Measurements from ENCODE around the gene NTN1.

The NTN1 gene

DNA sequence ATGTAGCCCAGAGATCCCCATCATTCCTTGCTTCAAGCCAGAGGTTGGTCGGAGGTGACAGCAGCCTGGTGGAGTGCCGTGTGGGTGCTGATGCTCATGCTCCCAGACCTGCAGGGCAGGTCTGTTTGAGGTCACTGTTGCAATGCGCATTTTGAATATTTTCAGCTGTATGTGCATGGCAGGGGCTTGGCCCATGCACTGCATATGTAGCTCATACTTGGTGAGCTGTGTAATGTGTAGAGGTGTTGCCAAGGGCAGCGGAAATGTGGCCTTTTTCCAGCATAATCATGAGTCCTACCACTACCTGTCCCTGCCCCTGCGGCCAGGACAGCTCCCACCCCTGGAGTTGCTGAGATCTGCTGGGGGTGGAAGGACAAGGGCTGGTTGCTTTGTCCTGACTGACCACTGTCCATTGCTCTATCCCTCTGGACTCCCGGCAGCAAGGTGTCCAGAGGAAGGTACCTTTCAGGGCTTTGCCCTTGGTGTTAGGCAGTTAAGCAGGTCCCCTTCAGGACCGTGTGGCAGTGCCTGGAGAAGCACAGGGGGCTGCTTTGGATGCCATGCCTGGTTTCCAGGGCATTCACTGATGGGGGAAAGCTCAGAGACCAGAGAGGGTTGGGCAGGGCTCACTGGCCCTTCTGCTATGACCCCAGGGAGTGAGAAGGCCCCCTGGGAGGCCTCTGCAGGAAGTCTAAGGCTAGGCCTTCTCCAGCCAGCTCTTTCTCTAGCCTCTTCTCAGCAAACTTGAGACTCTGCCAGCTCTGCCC, 215.2 kb downstream of the NTN1 start:
- Histone ChIP-seq H3K36me3 (no peaks in the 10 kb centered on the region), H3K9ac (no peak overlapping the region), H3K4me2 (peak overlapping the region in 5 of 11 experiments; percentile 81 to 93 (median 83); a peak in 6 of 22 replicates), H4K20me1 (peaks cover 0 to 94% (median 76%) of the 10 kb centered on the region in 11 experiments; a peak in 19 of 22 replicates), H3K4me1 (peaks cover 19 to 47% (median 43%) of the 10 kb centered on the region in 10 experiments), H3K9me3 (replicated peaks in 1 of 11) (no peaks in the 10 kb centered on the region), H3K27me3 (peaks cover 77 to 98% (median 94%) of the 10 kb centered on the region in 11 experiments), H3K27ac (no peak overlapping the region), H3K4me3 (no peak overlapping the region)
- no peak for TF ChIP-seq Cebpa-rat (IDR thresholded peaks at IDR 0.05)

DNA sequence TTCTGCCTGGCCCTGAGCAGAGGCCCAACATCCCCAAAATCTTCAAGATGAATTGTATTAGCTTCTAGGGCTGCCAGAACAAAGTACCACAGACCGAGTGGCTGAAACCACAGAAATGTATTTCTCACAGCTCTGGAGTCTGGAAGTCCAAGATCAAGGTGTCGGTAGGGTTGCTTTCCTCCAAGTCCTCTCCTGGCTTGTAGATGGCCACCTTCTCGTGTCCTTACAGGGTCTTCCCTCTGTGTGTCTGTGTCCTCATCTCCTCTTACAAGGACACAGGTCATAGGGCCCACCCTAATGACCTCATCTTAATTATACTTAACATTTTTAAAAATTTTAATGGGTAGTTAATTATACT, 215.7 kb downstream of the NTN1 start:
- no peak for TF ChIP-seq Cebpa-rat (IDR thresholded peaks at IDR 0.05)
- peak overlapping the region in 7 of 11 experiments; percentile 81 to 93 (median 88); a peak in 6 of 22 replicates for H3K4me2 ChIP-seq
- no peak overlapping the region for H3K4me3 ChIP-seq
- no peak overlapping the region for H3K9ac ChIP-seq
- peaks cover 72 to 93% (median 89%) of the 10 kb centered on the region in 11 experiments for H3K27me3 ChIP-seq
- peaks cover 19 to 52% (median 43%) of the 10 kb centered on the region in 10 experiments for H3K4me1 ChIP-seq
- no peaks in the 10 kb centered on the region for H3K9me3 ChIP-seq (replicated peaks in 1 of 11)
- no peak overlapping the region for H3K27ac ChIP-seq
- no peaks in the 10 kb centered on the region for H3K36me3 ChIP-seq
- H4K20me1 ChIP-seq = peaks cover 0 to 96% (median 76%) of the 10 kb centered on the region in 11 experiments; a peak in 19 of 22 replicates

DNA sequence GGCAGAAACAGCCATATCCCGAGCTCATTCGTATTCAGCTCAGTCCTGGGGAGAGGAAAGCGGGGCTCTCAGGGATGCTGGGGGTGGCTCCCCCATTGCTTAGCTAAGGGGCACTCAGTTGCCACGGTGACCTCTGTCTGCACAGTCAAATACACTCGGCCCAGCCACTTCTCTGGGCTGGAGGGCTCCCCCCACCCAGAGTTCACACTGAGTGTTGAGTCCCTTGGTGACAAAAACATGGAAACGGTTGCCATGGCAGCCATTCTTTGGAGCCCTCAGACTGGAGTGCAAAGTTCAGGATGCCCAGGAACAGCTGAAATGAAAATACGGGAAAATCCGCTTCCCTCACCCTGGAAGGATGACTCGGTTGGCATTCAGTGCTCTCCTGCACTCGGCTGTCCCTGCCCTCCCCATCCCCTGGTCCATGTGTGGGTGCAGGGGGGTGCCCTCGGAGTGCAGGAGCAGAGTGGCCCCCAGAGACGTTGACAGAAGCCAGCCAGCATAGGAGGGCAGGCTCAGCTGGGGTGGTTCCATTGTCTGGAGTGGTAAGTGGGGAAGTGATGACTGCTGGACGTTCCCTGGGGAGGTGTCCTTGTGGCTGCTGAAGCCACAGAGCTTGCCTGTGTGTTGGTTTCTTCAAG, 216.5 kb downstream of the NTN1 start:
- Histone ChIP-seq H3K4me1 (peaks cover 19 to 57% (median 42%) of the 10 kb centered on the region in 10 experiments), H3K9ac (no peak overlapping the region), H3K36me3 (no peaks in the 10 kb centered on the region), H4K20me1 (peaks cover 0 to 96% (median 75%) of the 10 kb centered on the region in 11 experiments; a peak in 19 of 22 replicates), H3K4me2 (peak overlapping the region; percentile 17 to 96 (median 88); a peak in 20 of 22 replicates), H3K9me3 (replicated peaks in 1 of 11) (no peaks in the 10 kb centered on the region), H3K4me3 (no peak overlapping the region), H3K27me3 (peaks cover 64 to 85% (median 81%) of the 10 kb centered on the region in 11 experiments), H3K27ac (no peak overlapping the region)
- no peak for TF ChIP-seq Cebpa-rat (IDR thresholded peaks at IDR 0.05)

DNA sequence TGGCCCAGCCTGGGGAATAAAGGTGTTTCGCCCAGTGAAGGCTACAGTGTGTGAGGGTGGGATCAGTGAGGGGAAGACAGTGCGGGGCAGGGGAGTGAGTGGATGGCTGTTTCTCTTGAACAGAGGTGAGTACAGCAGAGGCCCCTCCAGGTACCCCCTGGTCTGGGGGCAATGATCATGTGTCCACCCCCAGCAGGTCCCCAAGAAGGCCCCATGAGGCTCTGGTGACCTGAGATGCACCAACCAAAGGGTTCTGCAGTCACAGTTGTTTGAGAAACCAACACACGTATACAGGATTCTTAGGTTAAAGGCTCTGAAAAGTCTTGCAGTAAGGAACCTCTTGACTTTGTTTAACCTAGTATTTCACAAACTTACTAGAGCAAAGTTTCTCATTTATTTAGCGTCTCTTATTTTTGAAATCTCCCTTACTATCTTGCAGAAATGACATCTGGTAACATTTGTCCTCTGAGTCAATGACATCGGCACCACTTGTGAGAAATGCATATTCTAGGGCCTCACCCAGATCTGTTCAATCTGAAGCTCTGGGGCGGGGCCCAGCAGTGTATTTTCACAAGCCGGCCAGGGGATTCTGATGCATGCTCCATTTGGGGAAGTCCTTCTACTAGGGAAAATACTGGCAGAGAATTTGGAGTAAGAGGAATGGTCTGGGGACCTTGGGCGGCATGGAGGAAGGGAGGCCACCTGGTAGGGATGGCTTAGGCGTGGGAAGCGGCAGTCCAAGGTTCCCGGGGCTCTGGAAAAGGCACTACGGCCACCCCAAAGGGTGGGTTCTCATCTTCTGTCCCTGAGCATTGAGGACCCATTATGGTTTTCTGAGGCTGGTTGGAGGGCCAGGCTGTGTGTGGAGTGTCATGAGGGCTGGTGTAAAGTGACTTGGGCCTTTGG, 217.3 kb downstream of the NTN1 start:
- Histone ChIP-seq H3K9me3 (replicated peaks in 1 of 11) (no peaks in the 10 kb centered on the region), H3K9ac (peak overlapping the region in 1 of 11 experiments; percentile 5; a peak in 1 of 22 replicates), H3K4me1 (peaks cover 19 to 57% (median 41%) of the 10 kb centered on the region in 10 experiments), H4K20me1 (peaks cover 0 to 95% (median 67%) of the 10 kb centered on the region in 11 experiments; a peak in 19 of 22 replicates), H3K4me2 (peak overlapping the region; percentile 81 to 99 (median 91)), H3K36me3 (no peaks in the 10 kb centered on the region), H3K4me3 (peak overlapping the region in 2 of 10 experiments; percentile 56 to 65; a peak in 2 of 20 replicates), H3K27me3 (peaks cover 56 to 77% (median 73%) of the 10 kb centered on the region in 11 experiments), H3K27ac (no peak overlapping the region)
- TF ChIP-seq Cebpa-rat (IDR thresholded peaks at IDR 0.05) = no peak

DNA sequence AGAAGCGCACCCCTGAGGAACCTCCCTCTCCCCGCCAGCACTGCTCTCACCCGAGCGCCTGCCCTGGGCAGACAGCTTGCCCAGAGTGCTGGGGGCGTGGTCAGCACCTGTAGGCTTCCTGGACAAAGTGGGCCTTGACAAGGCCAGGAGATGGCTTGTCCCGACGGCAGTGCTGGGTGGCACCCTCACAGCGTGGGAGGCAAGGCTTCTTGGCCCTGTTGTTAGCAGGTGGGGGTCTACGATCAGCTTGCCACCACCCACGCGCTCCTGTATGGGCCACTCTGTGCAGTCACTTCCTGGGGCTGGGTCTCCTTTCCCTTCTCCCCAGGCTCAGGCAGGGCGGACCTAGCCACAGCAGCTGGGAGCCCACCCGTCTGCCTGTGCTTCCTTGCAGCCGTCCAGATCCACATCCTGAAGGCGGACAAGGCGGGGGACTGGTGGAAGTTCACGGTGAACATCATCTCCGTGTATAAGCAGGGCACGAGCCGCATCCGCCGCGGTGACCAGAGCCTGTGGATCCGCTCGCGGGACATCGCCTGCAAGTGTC, 218.0 kb downstream of the NTN1 start:
- Histone ChIP-seq H3K9me3 (replicated peaks in 1 of 11) (no peaks in the 10 kb centered on the region), H4K20me1 (peaks cover 0 to 92% (median 60%) of the 10 kb centered on the region in 11 experiments; a peak in 19 of 22 replicates), H3K9ac (peak overlapping the region in 8 of 11 experiments; percentile 5 to 54 (median 41); a peak in 8 of 22 replicates), H3K4me2 (peak overlapping the region; percentile 81 to 99 (median 91)), H3K36me3 (no peaks in the 10 kb centered on the region), H3K27ac (no peak overlapping the region; a peak in 1 of 22 replicates), H3K4me3 (peak overlapping the region; percentile 27 to 65 (median 47); a peak in 14 of 20 replicates), H3K27me3 (peaks cover 49 to 70% (median 66%) of the 10 kb centered on the region in 11 experiments), H3K4me1 (peaks cover 19 to 57% (median 41%) of the 10 kb centered on the region in 10 experiments)
- no peak for TF ChIP-seq Cebpa-rat (IDR thresholded peaks at IDR 0.05)

DNA sequence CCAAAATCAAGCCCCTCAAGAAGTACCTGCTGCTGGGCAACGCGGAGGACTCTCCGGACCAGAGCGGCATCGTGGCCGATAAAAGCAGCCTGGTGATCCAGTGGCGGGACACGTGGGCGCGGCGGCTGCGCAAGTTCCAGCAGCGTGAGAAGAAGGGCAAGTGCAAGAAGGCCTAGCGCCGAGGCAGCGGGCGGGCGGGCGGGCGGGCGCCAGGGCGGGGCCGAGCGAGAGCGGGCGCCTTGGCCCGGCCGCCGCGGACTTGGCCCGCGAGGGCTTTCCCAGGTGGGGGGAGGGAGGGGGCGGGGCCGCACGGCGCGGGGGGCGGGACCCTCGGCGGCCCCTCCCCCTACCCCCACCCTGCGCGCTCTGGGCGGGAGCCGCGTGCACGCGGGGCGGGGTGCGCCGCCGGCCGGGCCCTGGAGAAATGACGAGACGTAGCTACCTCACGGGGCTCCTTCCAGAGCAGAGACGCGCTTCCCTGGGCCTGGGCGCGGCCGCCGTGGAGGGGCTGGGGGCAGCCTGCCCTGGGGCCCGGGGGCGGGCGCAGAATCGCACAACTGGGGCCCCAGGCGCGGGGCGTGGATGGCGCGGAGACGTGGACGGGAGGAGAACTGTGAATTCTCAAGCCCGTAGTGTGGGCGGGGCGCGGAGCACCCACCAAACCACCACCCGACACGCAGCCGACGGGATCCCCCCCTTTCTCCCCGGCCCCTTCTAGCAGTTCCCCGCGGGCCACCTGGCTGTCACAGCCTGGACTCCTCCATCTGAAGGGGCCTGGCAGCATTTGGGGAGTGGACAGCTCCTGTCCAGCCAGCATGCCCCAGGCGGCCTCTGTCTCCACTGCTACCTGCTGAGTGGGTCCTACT, 218.7 kb downstream of the NTN1 start:
- H3K36me3 ChIP-seq = no peaks in the 10 kb centered on the region
- peak overlapping the region in 1 of 11 experiments; percentile 34; a peak in 2 of 22 replicates for H3K27ac ChIP-seq
- H3K4me3 ChIP-seq = peak overlapping the region; percentile 43 to 67 (median 55)

DNA sequence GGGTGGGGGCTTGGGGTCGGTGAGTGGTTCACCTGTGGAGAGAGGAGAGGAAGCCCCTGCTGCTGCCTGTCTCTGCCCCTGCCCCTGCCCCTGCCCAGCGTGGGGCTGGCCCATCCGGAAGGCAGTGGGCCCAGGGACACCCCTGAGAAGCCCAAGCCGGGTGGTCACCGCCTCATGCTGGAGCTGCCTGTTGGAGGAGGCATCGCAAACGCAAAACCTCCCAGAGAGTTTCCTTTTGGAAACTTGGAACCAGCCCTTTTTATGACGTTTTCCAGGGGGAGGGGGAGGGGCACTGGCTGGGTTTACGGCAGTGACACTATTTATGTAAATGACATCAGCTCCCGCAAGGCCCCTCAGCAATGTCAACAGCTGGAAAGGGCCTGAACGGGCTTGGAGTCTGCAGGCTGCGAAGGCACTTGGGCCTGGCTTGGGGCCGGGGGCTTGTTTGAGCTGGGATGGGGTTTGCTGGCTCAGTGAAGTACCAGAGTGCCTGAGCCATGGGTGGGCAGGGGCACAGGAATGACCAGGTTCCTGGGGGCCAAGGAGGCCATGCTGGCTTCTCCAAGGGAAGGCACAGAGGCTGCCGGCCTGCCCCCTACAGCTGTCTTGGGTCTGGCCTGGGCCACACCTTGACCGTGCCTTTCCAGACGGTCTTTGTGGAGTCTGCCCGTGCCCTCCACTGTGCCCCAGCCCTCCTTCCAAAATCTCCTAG, 219.5 kb downstream of the NTN1 start:
- H3K4me1 ChIP-seq = peaks cover 19 to 57% (median 41%) of the 10 kb centered on the region in 10 experiments
- peak overlapping the region; percentile 37 to 67 (median 55); a peak in 17 of 20 replicates for H3K4me3 ChIP-seq

More for the DNA sequence above, 218.7 kb downstream of the NTN1 start:
- H3K4me1 ChIP-seq = peaks cover 19 to 57% (median 41%) of the 10 kb centered on the region in 10 experiments
- H3K9ac ChIP-seq = peak overlapping the region; percentile 40 to 73 (median 53); a peak in 18 of 22 replicates
- no peaks in the 10 kb centered on the region for H3K9me3 ChIP-seq (replicated peaks in 1 of 11)
- H3K27me3 ChIP-seq = peaks cover 46 to 63% (median 59%) of the 10 kb centered on the region in 11 experiments
- H3K4me2 ChIP-seq = peak overlapping the region; percentile 83 to 99 (median 93)
- no peak for TF ChIP-seq Cebpa-rat (IDR thresholded peaks at IDR 0.05)
- peaks cover 0 to 92% (median 58%) of the 10 kb centered on the region in 11 experiments; a peak in 19 of 22 replicates for H4K20me1 ChIP-seq

More for the DNA sequence above, 219.5 kb downstream of the NTN1 start:
- 0 out of 22 replicates have a peak overlapping the region, but pooled peaks of 1 of the 11 experiments have one; percentile 34 for H3K27ac ChIP-seq
- H3K9ac ChIP-seq = peak overlapping the region in 6 of 11 experiments; percentile 45 to 73 (median 60); a peak in 10 of 22 replicates
- peak overlapping the region; percentile 73 to 95 (median 88) for H3K4me2 ChIP-seq
- H3K9me3 ChIP-seq (replicated peaks in 1 of 11) = no peaks in the 10 kb centered on the region
- H4K20me1 ChIP-seq = peaks cover 0 to 92% (median 53%) of the 10 kb centered on the region in 11 experiments; a peak in 19 of 22 replicates
- peaks cover 46 to 55% (median 52%) of the 10 kb centered on the region in 11 experiments for H3K27me3 ChIP-seq
- no peaks in the 10 kb centered on the region for H3K36me3 ChIP-seq
- TF ChIP-seq Cebpa-rat (IDR thresholded peaks at IDR 0.05) = no peak
